AG04450 (cell line): Measurements from ENCODE around the gene CAND2. TPM values are rescaled to one million over a fixed set of nuclear protein-coding genes. Genes with fewer than 3 reads are reported as not detected.

ENCODE experiments used
- CTCF ChIA-PET: fragments of 300-600, 350-600 bp; formaldehyde crosslinking; extraction: SDS; loops from one replicate; lab custom pipeline; 2022; ENCODE audit warnings: antibody characterized with exemption, inconsistent platforms; lab: Charles Lee
- POLR2A ChIA-PET: fragments of 350-600 bp; formaldehyde crosslinking; extraction: SDS; loops from one replicate; lab custom pipeline; 2021; ENCODE audit warnings: antibody characterized with exemption, inconsistent platforms; lab: Yijun Ruan, JAX
- DNase-seq: peaks from one replicate; pipeline ENCODE4 v3.0.0-alpha.2; 2011; ENCODE audit warnings: low read depth, low spot score
- H3K27ac ChIP-seq: one replicate; pipeline ENCODE4 v1.5.1; 2012; ENCODE audit warnings: low read depth, low read length, control low read depth
- H3K27me3 ChIP-seq: one replicate; pipeline ENCODE4 v1.6.0; 2012; ENCODE audit warnings: low read length; ENCODE audit not compliant: control insufficient read depth, insufficient read depth
- H3K4me3 ChIP-seq: 2 replicates; pipeline ENCODE4 v1.5.1; 2011; ENCODE audit warnings: mild to moderate bottlenecking, low read depth, low read length, control low read depth
- H3K9me3 ChIP-seq: 2 replicates; pipeline ENCODE4 v1.5.1; 2012; ENCODE audit warnings: low read length; ENCODE audit not compliant: control insufficient read depth, insufficient read depth
- CTCF ChIP-seq: IDR thresholded peaks from 2 replicates; pipeline ENCODE4 v1.5.1; 2011; ENCODE audit warnings: low read depth, low read length, control low read depth, inconsistent platforms
- polyA plus RNA-seq: library from polyadenylated mRNA; depleted of rRNA; stranded (reverse); fragments of >200 nt; gene quantifications from 2 replicates; pipeline ENCODE4 v1.2.3, GENCODE V29; 2011

CAND2 gene
- polyA plus RNA-seq, 1 experiment, result 5.8 TPM

GRCh38 chr3:12816521-12817342 lies 20.3 kb downstream of the CAND2 start:
- H3K9me3 ChIP-seq, result no peaks in the 10 kb centered on the region
- POLR2A ChIA-PET, result interaction anchor here (1.1 kb wide), 1 partner anchor 168 kb away, joined by 9 read pairs; no protein-coding TSS in a partner anchor

GRCh38 chr3:12817343-12817710 lies 20.8 kb downstream of the CAND2 start:
- no peaks in the 10 kb centered on the region for H3K27me3 ChIP-seq
- DNase-seq, result no peak
- H3K9me3 ChIP-seq, result no peaks in the 10 kb centered on the region
- POLR2A ChIA-PET, result interaction anchor here (1.1 kb wide), 1 partner anchor 168 kb away, joined by 9 read pairs; no protein-coding TSS in a partner anchor
- H3K4me3 ChIP-seq, result no peak overlapping the region
- no peak for TF ChIP-seq CTCF
- CTCF ChIA-PET, result no interaction called here
- no peak overlapping the region for H3K27ac ChIP-seq

More at GRCh38 chr3:12816521-12817342, 20.3 kb downstream of the CAND2 start:
- TF ChIP-seq CTCF, result no peak
- H3K4me3 ChIP-seq, result no peak overlapping the region
- DNase-seq, result no peak
- no peaks in the 10 kb centered on the region for H3K27me3 ChIP-seq
- CTCF ChIA-PET, result no interaction called here
- no peak overlapping the region for H3K27ac ChIP-seq

- no peak overlapping the region for H3K27ac ChIP-seq
- no peak overlapping the region for H3K4me3 ChIP-seq
- DNase-seq, result no peak
- ChIA-PET CTCF (interaction anchor here (0.7 kb wide), 1 partner anchor 73 kb away, joined by 3 read pairs; no protein-coding TSS in a partner anchor), POLR2A (no interaction called here)
- H3K9me3 ChIP-seq, result no peaks in the 10 kb centered on the region
- H3K27me3 ChIP-seq, result no peaks in the 10 kb centered on the region
- TF ChIP-seq CTCF, result no peak
Measured at GRCh38 chr3:12818273-12818672, 21.8 kb downstream of the CAND2 start.

GRCh38 chr3:12818773-12819172 lies 22.3 kb downstream of the CAND2 start:
- no peak for TF ChIP-seq CTCF
- H3K27me3 ChIP-seq, result no peaks in the 10 kb centered on the region
- H3K27ac ChIP-seq, result no peak overlapping the region
- ChIA-PET CTCF (no interaction called here), POLR2A (no interaction called here)
- no peak for DNase-seq
- H3K4me3 ChIP-seq, result no peak overlapping the region
- H3K9me3 ChIP-seq, result no peaks in the 10 kb centered on the region

GRCh38 chr3:12822725-12823373 lies 26.4 kb downstream of the CAND2 start:
- peak; percentile 37 for TF ChIP-seq CTCF
- H3K9me3 ChIP-seq, result no peaks in the 10 kb centered on the region
- H3K4me3 ChIP-seq, result no peak overlapping the region
- ChIA-PET POLR2A (no interaction called here), CTCF (interaction anchor here (0.6 to 1.9 kb wide), 10 partner anchors 10 to 277 kb away, joined by 3 to 14 read pairs (median 4); partner anchors contain the start of gene RPL32)
- H3K27ac ChIP-seq, result no peak overlapping the region
- DNase-seq, result no peak
- H3K27me3 ChIP-seq, result no peaks in the 10 kb centered on the region
